H9 (cell line): ENCODE data around the gene LRRC15. TPM values are rescaled to one million over a fixed set of nuclear protein-coding genes. Genes with fewer than 3 reads are reported as not detected.
A peak's percentile ranks its signal among the peaks of the same experiment; 100 is the strongest.

Experiments
- DNase-seq: peaks from one replicate; pipeline ENCODE4 v3.0.0-alpha.2; 2017
- H2AFZ ChIP-seq: one replicate; pipeline ENCODE4 v1.6.1; 2013; ENCODE audit warnings: mild to moderate bottlenecking, low read length, control low read depth, moderate library complexity
- H2AK5ac ChIP-seq: 2 replicates; pipeline ENCODE4 v1.6.1; 2013; ENCODE audit warnings: low read length, control low read depth, mixed read lengths; ENCODE audit not compliant: insufficient read length
- H2BK120ac ChIP-seq: one replicate; pipeline ENCODE4 v1.6.1; 2013; ENCODE audit warnings: low read depth, mild to moderate bottlenecking, low read length, control low read depth, inconsistent platforms; ENCODE audit not compliant: poor library complexity, severe bottlenecking
- H2BK12ac ChIP-seq: 2 replicates; pipeline ENCODE4 v1.6.1; 2013; ENCODE audit warnings: low read length, control low read depth, mixed read lengths, low read depth; ENCODE audit not compliant: insufficient read length
- H2BK15ac ChIP-seq: 2 replicates; pipeline ENCODE4 v1.6.1; 2013; ENCODE audit warnings: low read depth, low read length, control low read depth
- H2BK20ac ChIP-seq: one replicate; pipeline ENCODE4 v1.6.1; 2013; ENCODE audit warnings: low read depth, mild to moderate bottlenecking, low read length, control low read depth, inconsistent platforms; ENCODE audit not compliant: poor library complexity, severe bottlenecking
- H2BK5ac ChIP-seq: 2 replicates; pipeline ENCODE4 v1.6.1; 2013; ENCODE audit warnings: low read length, control low read depth, mixed read lengths; ENCODE audit not compliant: insufficient read length
- H3K14ac ChIP-seq: 2 replicates; pipeline ENCODE4 v1.6.1; 2013; ENCODE audit warnings: low read length, control low read depth; ENCODE audit not compliant: insufficient read depth
- H3K18ac ChIP-seq: 2 replicates; pipeline ENCODE4 v1.6.1; 2013; ENCODE audit warnings: low read depth, mild to moderate bottlenecking, mixed read lengths, low read length, control low read depth; ENCODE audit not compliant: insufficient read length
- H3K23ac ChIP-seq: 2 replicates; pipeline ENCODE4 v1.6.1; 2013; ENCODE audit warnings: low read length, control low read depth, mixed read lengths, low read depth; ENCODE audit not compliant: insufficient read length
- H3K23me2 ChIP-seq: 2 replicates; pipeline ENCODE4 v1.6.1; 2013; ENCODE audit warnings: low read depth, mild to moderate bottlenecking, mixed read lengths, low read length, control low read depth; ENCODE audit not compliant: insufficient read length, poor library complexity, severe bottlenecking
- H3K27ac ChIP-seq: 2 replicates; pipeline ENCODE4 v1.5.1; 2013; ENCODE audit warnings: low read length, control low read depth, mixed read lengths, low read depth; ENCODE audit not compliant: insufficient read length
- H3K27me3 ChIP-seq: 2 replicates; pipeline ENCODE4 v1.6.1; 2013; ENCODE audit warnings: low read length, control low read depth, inconsistent platforms; ENCODE audit not compliant: insufficient read depth
- H3K4ac ChIP-seq: 2 replicates; pipeline ENCODE4 v1.6.1; 2013; ENCODE audit warnings: low read depth, mild to moderate bottlenecking, control low read depth, inconsistent platforms, low read length, moderate library complexity
- H3K4me1 ChIP-seq: 2 replicates; pipeline ENCODE4 v1.6.1; 2013; ENCODE audit warnings: low read length, control low read depth, inconsistent platforms; ENCODE audit not compliant: insufficient read depth
- H3K4me2 ChIP-seq: 2 replicates; pipeline ENCODE4 v1.6.1; 2013; ENCODE audit warnings: low read length, control low read depth, mixed read lengths; ENCODE audit not compliant: insufficient read length, insufficient read depth
- H3K56ac ChIP-seq: 2 replicates; pipeline ENCODE4 v1.6.1; 2013; ENCODE audit warnings: low read depth, mild to moderate bottlenecking, mixed read lengths, low read length, control low read depth; ENCODE audit not compliant: insufficient read length
- H3K79me1 ChIP-seq: 2 replicates; pipeline ENCODE4 v1.6.1; 2013; ENCODE audit warnings: low read depth, mild to moderate bottlenecking, moderate library complexity, low read length, control low read depth, inconsistent platforms; ENCODE audit not compliant: insufficient read depth, poor library complexity, severe bottlenecking
- H3K79me2 ChIP-seq: 2 replicates; pipeline ENCODE4 v1.6.1; 2013; ENCODE audit warnings: low read length, control low read depth, inconsistent platforms; ENCODE audit not compliant: insufficient read depth
- H3K9ac ChIP-seq: 2 replicates; pipeline ENCODE4 v1.6.1; 2013; ENCODE audit warnings: low read length, control low read depth, mixed read lengths; ENCODE audit not compliant: insufficient read length; ENCODE audit errors: extremely low read depth
- H3K9me3 ChIP-seq: one replicate; pipeline ENCODE4 v1.6.1; 2013; ENCODE audit warnings: low read depth, low read length, inconsistent platforms; ENCODE audit not compliant: control insufficient read depth
- H3T11ph ChIP-seq: one replicate; pipeline ENCODE4 v1.6.1; 2013; ENCODE audit warnings: mild to moderate bottlenecking, low read length, control low read depth, inconsistent platforms
- H4K20me1 ChIP-seq: one replicate; pipeline ENCODE4 v1.6.1; 2013; ENCODE audit not compliant: control insufficient read depth, insufficient read length, insufficient read depth
- H4K5ac ChIP-seq: 2 replicates; pipeline ENCODE4 v1.6.1; 2013; ENCODE audit warnings: low read depth, mild to moderate bottlenecking, mixed read lengths, low read length, control low read depth; ENCODE audit not compliant: insufficient read length
- H4K8ac ChIP-seq: replicated peaks from 2 replicates; pipeline ENCODE4 v1.6.1; 2013; ENCODE audit warnings: low read length, control low read depth, mixed read lengths, low read depth; ENCODE audit not compliant: insufficient read length
- H4K91ac ChIP-seq: 2 replicates; pipeline ENCODE4 v1.6.1; 2013; ENCODE audit warnings: low read depth, mild to moderate bottlenecking, moderate library complexity, mixed read lengths, low read length, control low read depth; ENCODE audit not compliant: insufficient read length
- H3K27ac Mint-ChIP-seq, 3 experiments: 2 replicates in 2 of 3; 3 replicates in 1 of 3; pipeline ENCODE4 v1.8.0; 2020 to 2021; ENCODE audit warnings: mixed read lengths in 3 of 3, mild to moderate bottlenecking in 1 of 3, moderate library complexity in 1 of 3
- H3K27me3 Mint-ChIP-seq: 2 replicates; pipeline ENCODE4 v1.8.0; 2021; ENCODE audit warnings: low read depth, mild to moderate bottlenecking, moderate library complexity, mixed read lengths
- H3K36me3 Mint-ChIP-seq, 3 experiments: 2 replicates in 2 of 3; 3 replicates in 1 of 3; pipeline ENCODE4 v1.8.0; 2020 to 2021; ENCODE audit warnings: low read depth in 3 of 3, mixed read lengths in 3 of 3; ENCODE audit not compliant: insufficient read depth in 1 of 3
- H3K4me1 Mint-ChIP-seq, 2 experiments: 2 replicates each; pipeline ENCODE4 v1.8.0; 2020; ENCODE audit warnings: mixed read lengths in 2 of 2
- H3K4me3 Mint-ChIP-seq, 2 experiments: 2 replicates in 1 of 2; 3 replicates in 1 of 2; pipeline ENCODE4 v1.8.0; 2020 to 2021; ENCODE audit warnings: mild to moderate bottlenecking in 2 of 2, mixed read lengths in 2 of 2, moderate library complexity in 1 of 2
- H3K9me3 Mint-ChIP-seq, 2 experiments: 2 replicates in 1 of 2; 3 replicates in 1 of 2; pipeline ENCODE4 v1.8.0; 2020; ENCODE audit warnings: mild to moderate bottlenecking in 2 of 2, mixed read lengths in 2 of 2, moderate library complexity in 1 of 2
- WGBS: extraction: QIAGEN DNeasy Blood & Tissue Kit; methylation state at CpG from one replicate; pipeline ENCODE4 v1.1.7; 2013; ENCODE audit warnings: missing lambda C conversion rate, low lambda C conversion rate, mixed read lengths; ENCODE audit not compliant: insufficient read length; ENCODE audit errors: extremely low coverage; 5-methylcytosine and 5-hydroxymethylcytosine counted together
- total RNA-seq: library from RNA; stranded (reverse); gene quantifications from 2 replicates; pipeline ENCODE4 v1.2.1, GENCODE V29; 2021
- TF ChIP-seq, protein P1 (sequence below): fragments of 200-600 bp; sonication (generic); conservative IDR thresholded peaks from 3 replicates; pipeline ENCODE4 v1.8.0; 2021; ENCODE audit warnings: antibody characterized with exemption, mild to moderate bottlenecking

The LRRC15 gene
- total RNA-seq, 1 experiment from 2014 or later, result 0.07 TPM

DNA sequence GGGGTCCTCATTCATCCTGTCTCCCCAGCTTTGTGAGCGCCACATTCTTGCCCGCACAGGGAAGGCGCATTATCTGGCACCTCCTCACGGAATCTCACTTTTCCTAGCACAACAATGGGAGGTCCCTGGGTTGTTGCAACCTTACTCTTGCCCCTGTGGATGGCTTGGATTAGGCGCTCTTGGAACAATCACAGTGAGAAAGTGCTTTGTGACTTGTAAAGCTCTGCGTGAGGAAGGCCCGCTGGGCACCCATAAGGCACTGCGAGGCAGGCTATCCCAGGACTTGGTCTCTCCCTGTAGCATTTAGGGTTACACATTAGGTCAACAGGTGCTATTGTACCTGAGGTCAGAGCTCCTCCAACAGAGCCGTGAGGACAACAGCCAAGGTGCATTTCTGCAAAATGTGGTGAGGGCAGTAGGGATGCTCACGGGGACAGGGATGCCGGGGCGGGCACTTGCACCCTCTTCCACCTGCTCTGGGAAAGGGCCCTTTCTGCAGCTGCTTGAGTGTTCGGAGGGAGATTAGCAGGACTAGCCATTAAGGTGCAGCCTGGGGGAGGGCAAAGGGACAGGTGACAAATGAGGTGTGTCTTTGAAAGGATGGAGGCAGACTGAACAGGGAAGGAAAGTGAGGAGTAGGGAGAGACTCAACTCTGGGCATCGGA lies 13.9 kb upstream of the LRRC15 start:
- H3K23ac ChIP-seq, result no peak overlapping the region
- no peak overlapping the region for H3K4me3 Mint-ChIP-seq
- no peaks in the 10 kb centered on the region for H3K36me3 Mint-ChIP-seq
- H3K9me3 Mint-ChIP-seq, result no peaks in the 10 kb centered on the region
- H3K27me3 Mint-ChIP-seq, result peaks cover 6% of the 10 kb centered on the region
- peaks cover 39 to 61% of the 10 kb centered on the region in 2 experiments for H3K4me1 Mint-ChIP-seq
- H2AFZ ChIP-seq, result no peak overlapping the region
- H4K91ac ChIP-seq, result no peak overlapping the region
- H2BK12ac ChIP-seq, result no peak overlapping the region
- H3K4me2 ChIP-seq, result no peak overlapping the region
- no peak overlapping the region for H3K18ac ChIP-seq
- H3K4ac ChIP-seq, result no peak overlapping the region
- H4K8ac ChIP-seq, result no peak overlapping the region
- no peak overlapping the region for H3K9ac ChIP-seq
- no peaks in the 10 kb centered on the region for H4K20me1 ChIP-seq
- WGBS, result no CpG with 5 or more reads among the region's 14 CpGs
- H3K79me1 ChIP-seq, result no peaks in the 10 kb centered on the region
- H2AK5ac ChIP-seq, result no peak overlapping the region
- H3K23me2 ChIP-seq, result no peaks in the 10 kb centered on the region
- H3T11ph ChIP-seq, result no peak overlapping the region
- no peaks in the 10 kb centered on the region; the same call in 1 of the 2 replicates for H3K4me1 ChIP-seq
- no peaks in the 10 kb centered on the region for H3K27me3 ChIP-seq
- H2BK5ac ChIP-seq, result no peak overlapping the region
- no peak overlapping the region for H3K27ac ChIP-seq
- H3K27ac Mint-ChIP-seq, result peak overlapping the region in 1 of 3 experiments; percentile 2; a peak in 2 of 7 replicates
- H2BK120ac ChIP-seq, result no peak overlapping the region
- H3K79me2 ChIP-seq, result no peaks in the 10 kb centered on the region
- no peaks in the 10 kb centered on the region for H3K9me3 ChIP-seq
- no peak overlapping the region for H3K14ac ChIP-seq
- H4K5ac ChIP-seq, result no peak overlapping the region
- H2BK15ac ChIP-seq, result no peak overlapping the region
- peak; percentile 22 for DNase-seq
- H2BK20ac ChIP-seq, result no peak overlapping the region
- no peak overlapping the region for H3K56ac ChIP-seq
- TF ChIP-seq, protein P1, sequence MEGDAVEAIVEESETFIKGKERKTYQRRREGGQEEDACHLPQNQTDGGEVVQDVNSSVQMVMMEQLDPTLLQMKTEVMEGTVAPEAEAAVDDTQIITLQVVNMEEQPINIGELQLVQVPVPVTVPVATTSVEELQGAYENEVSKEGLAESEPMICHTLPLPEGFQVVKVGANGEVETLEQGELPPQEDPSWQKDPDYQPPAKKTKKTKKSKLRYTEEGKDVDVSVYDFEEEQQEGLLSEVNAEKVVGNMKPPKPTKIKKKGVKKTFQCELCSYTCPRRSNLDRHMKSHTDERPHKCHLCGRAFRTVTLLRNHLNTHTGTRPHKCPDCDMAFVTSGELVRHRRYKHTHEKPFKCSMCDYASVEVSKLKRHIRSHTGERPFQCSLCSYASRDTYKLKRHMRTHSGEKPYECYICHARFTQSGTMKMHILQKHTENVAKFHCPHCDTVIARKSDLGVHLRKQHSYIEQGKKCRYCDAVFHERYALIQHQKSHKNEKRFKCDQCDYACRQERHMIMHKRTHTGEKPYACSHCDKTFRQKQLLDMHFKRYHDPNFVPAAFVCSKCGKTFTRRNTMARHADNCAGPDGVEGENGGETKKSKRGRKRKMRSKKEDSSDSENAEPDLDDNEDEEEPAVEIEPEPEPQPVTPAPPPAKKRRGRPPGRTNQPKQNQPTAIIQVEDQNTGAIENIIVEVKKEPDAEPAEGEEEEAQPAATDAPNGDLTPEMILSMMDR, result no peak
